Hippocampal formation (tissue), 2 donors: ENCODE measurements around the gene RARG.
A peak's percentile ranks its signal among the peaks of the same experiment; 100 is the strongest.
"Not testable (repeated sequence)": the region's sequence is repeated elsewhere in the genome, so short reads cannot be mapped to it uniquely, and the experiment has no call there.

Source experiments
- DNase-seq, 2 donors: peaks; one replicate each; lab custom pipeline; 2025; lab: John Stamatoyannopoulos, UW

Gene RARG

GRCh38 chr12:53191096-53191884 lies 40.7 kb downstream of the RARG start:
- DNase-seq: no peak

GRCh38 chr12:53190108-53190729 lies 41.8 kb downstream of the RARG start:
- no peak for DNase-seq

GRCh38 chr12:53187145-53187899 lies 44.7 kb downstream of the RARG start:
- no peak for DNase-seq

GRCh38 chr12:53186745-53187144 lies 45.3 kb downstream of the RARG start:
- DNase-seq: no peak

- no peak for DNase-seq
Measured at GRCh38 chr12:53185582-53186153, 46.3 kb downstream of the RARG start.

GRCh38 chr12:53184828-53185227 lies 47.2 kb downstream of the RARG start:
- DNase-seq: no peak

- DNase-seq: no peak
Measured at GRCh38 chr12:53182903-53183302, 49.1 kb downstream of the RARG start.

GRCh38 chr12:53181935-53182334 lies 50.1 kb downstream of the RARG start:
- DNase-seq: no peak

GRCh38 chr12:53180931-53181645 lies 50.9 kb downstream of the RARG start:
- DNase-seq: peak; percentile 63 to 88

GRCh38 chr12:53180220-53180930 lies 51.6 kb downstream of the RARG start, which contains the start of the genes CSAD and ZNF740:
CSAD (minus strand) TSS chr12:53180925; CDS start chr12:53173470, 7,455 bp downstream.
ZNF740 (plus strand) TSS chr12:53180722; CDS start chr12:53181984, 1,262 bp downstream.
- peak; percentile 97 for DNase-seq

- peak in 1 of 2 donors; percentile 56 for DNase-seq
Measured at GRCh38 chr12:53179687-53180219, 52.3 kb downstream of the RARG start.

- DNase-seq: not testable (repeated sequence)
Measured at GRCh38 chr12:53178803-53179202, 53.2 kb downstream of the RARG start.

GRCh38 chr12:53177447-53177846 lies 54.6 kb downstream of the RARG start:
- not testable (repeated sequence) for DNase-seq

- DNase-seq: no peak
Measured at GRCh38 chr12:53176750-53177149, 55.3 kb downstream of the RARG start.

- no peak for DNase-seq
Measured at GRCh38 chr12:53174881-53175491, 57.0 kb downstream of the RARG start.

GRCh38 chr12:53173085-53173715 lies 58.8 kb downstream of the RARG start:
- DNase-seq: no peak

GRCh38 chr12:53172352-53172751 lies 59.7 kb downstream of the RARG start:
- no peak for DNase-seq

- no peak for DNase-seq
Measured at GRCh38 chr12:53171725-53172329, 60.2 kb downstream of the RARG start.
